HepG2 (cell line): ENCODE data around the gene EIF4G2. TPM values are rescaled to one million over a fixed set of nuclear protein-coding genes. Genes with fewer than 3 reads are reported as not detected.
A peak's percentile ranks its signal among the peaks of the same experiment; 100 is the strongest.

ENCODE experiments used
- AGO1 ChIP-seq: fragments of 200-400 bp; formaldehyde crosslinking; IDR thresholded peaks from 2 replicates; pipeline ENCODE4 v1.6.1; 2017; ENCODE audit warnings: mild to moderate bottlenecking, low read depth, low read length, moderate library complexity; ENCODE audit not compliant: poor library complexity, severe bottlenecking
- ATF3 ChIP-seq: sonication (generic); formaldehyde crosslinking; IDR thresholded peaks from 2 replicates; pipeline ENCODE4 v1.4.0; 2020; ENCODE audit warnings: missing genetic modification reagents
- EP300 ChIP-seq, 3 experiments: sonication (generic) in 1 of 3; formaldehyde crosslinking in 1 of 3; IDR thresholded peaks; 2 replicates each; pipeline versions ENCODE4 v1.5.1 to v1.6.1; 2011 to 2020; ENCODE audit warnings: low read depth in 2 of 3, low read length in 2 of 3, borderline replicate concordance in 1 of 3, improper control_type of control experiment in 1 of 3, mild to moderate bottlenecking in 1 of 3, missing genetic modification reagents in 1 of 3, moderate library complexity in 1 of 3
- ESRRA ChIP-seq: sonication (generic); formaldehyde crosslinking; IDR thresholded peaks from 2 replicates; pipeline ENCODE4 v1.5.1; 2020; ENCODE audit warnings: mild to moderate bottlenecking, low read depth, missing genetic modification reagents
- EZH2 ChIP-seq: conservative IDR thresholded peaks from 2 replicates; pipeline ENCODE4 v1.6.1; 2012; ENCODE audit warnings: mild to moderate bottlenecking, low read depth, low read length, moderate library complexity
- HNF1B ChIP-seq: sonication (generic); formaldehyde crosslinking; IDR thresholded peaks from 2 replicates; pipeline ENCODE4 v1.5.1; 2020; ENCODE audit warnings: mild to moderate bottlenecking, moderate library complexity, missing genetic modification reagents
- KMT2A ChIP-seq: sonication (generic); formaldehyde crosslinking; IDR thresholded peaks from 2 replicates; pipeline ENCODE4 v1.4.0; 2020; ENCODE audit warnings: missing genetic modification reagents
- MIER3 ChIP-seq: IDR thresholded peaks from 2 replicates; pipeline ENCODE4 v1.6.1; 2016; ENCODE audit warnings: missing compliant biosample characterization, borderline replicate concordance
- NFIB ChIP-seq: sonication (generic); formaldehyde crosslinking; IDR thresholded peaks from 2 replicates; pipeline ENCODE4 v1.9.0; 2021; ENCODE audit warnings: missing genetic modification reagents, mild to moderate bottlenecking, borderline replicate concordance
- SNRNP70 ChIP-seq: fragments of 200-400 bp; formaldehyde crosslinking; IDR thresholded peaks from 2 replicates; pipeline ENCODE4 v1.6.1; 2017; ENCODE audit warnings: mild to moderate bottlenecking, low read depth, low read length, moderate library complexity
- U2AF1 ChIP-seq: fragments of 200-400 bp; formaldehyde crosslinking; optimal IDR thresholded peaks from 2 replicates; pipeline ENCODE3; 2017; ENCODE audit warnings: mild to moderate bottlenecking, low read depth, low read length
- ZMAT5 ChIP-seq: sonication (generic); formaldehyde crosslinking; IDR thresholded peaks from 2 replicates; pipeline ENCODE4 v1.5.0; 2020; ENCODE audit warnings: mild to moderate bottlenecking, low read depth, missing genetic modification reagents, borderline replicate concordance
- ZNF446 ChIP-seq: sonication (generic); formaldehyde crosslinking; IDR thresholded peaks from 2 replicates; pipeline ENCODE4 v1.5.0; 2020; ENCODE audit warnings: mild to moderate bottlenecking, missing genetic modification reagents
- ZNF546 ChIP-seq: sonication (generic); formaldehyde crosslinking; conservative IDR thresholded peaks from 2 replicates; pipeline ENCODE4 v1.8.1; 2023; ENCODE audit warnings: mild to moderate bottlenecking, missing genetic modification reagents
- ZNF557 ChIP-seq: sonication (generic); formaldehyde crosslinking; IDR thresholded peaks from 2 replicates; pipeline ENCODE4 v1.4.0; 2020; ENCODE audit warnings: missing genetic modification reagents
- ZNF709 ChIP-seq: sonication (generic); formaldehyde crosslinking; IDR thresholded peaks from 2 replicates; pipeline ENCODE4 v1.5.0; 2020; ENCODE audit warnings: mild to moderate bottlenecking, missing genetic modification reagents
- polyA plus RNA-seq, 8 experiments: library from polyadenylated mRNA; depleted of rRNA in 3 of 8; stranded (reverse) in 7 of 8; unstranded in 1 of 8; fragments of >200 nt; fragmentation: Illumina TruSeq in 4 of 8; extraction: Trizol in 4 of 8; gene quantifications; 2 replicates each; pipeline versions ENCODE4 v1.2.1 to v1.2.3, GENCODE V29; 2011 to 2016; ENCODE audit warnings: low read depth in 4 of 8, missing spikeins in 1 of 8, mixed read lengths in 1 of 8; ENCODE audit not compliant: insufficient read depth in 1 of 8
- total RNA-seq, 5 experiments: library from RNA; depleted of rRNA; stranded (reverse); fragments of >200 nt; fragmentation: Illumina TruSeq; extraction: Trizol; gene quantifications; 2 replicates each; pipeline ENCODE4 v1.2.3, GENCODE V29; 2016; ENCODE audit warnings: low read depth in 1 of 5
- TF ChIP-seq, protein P1 (sequence below), 2 experiments: sonication (generic) in 1 of 2; formaldehyde crosslinking in 1 of 2; IDR thresholded peaks; 2 replicates each; pipeline versions ENCODE4 v1.6.1 to v1.9.0; 2014 to 2022; ENCODE audit warnings: antibody characterized with exemption in 1 of 2, borderline replicate concordance in 1 of 2, inconsistent platforms in 1 of 2, low read depth in 1 of 2, missing genetic modification reagents in 1 of 2
- TF ChIP-seq, protein P2 (sequence below): sonication (generic); formaldehyde crosslinking; IDR thresholded peaks from 2 replicates; pipeline ENCODE4 v1.8.0; 2022; ENCODE audit warnings: missing genetic modification reagents, mild to moderate bottlenecking, inconsistent platforms, borderline replicate concordance

The EIF4G2 gene
- total and polyA plus RNA-seq, 2 of the 13 experiments (the other 11 are each of a cell fraction or from before 2014, with no cell fraction given), result 362 to 546 TPM

GRCh38 chr11:10750838-10751580 is 57.7 kb downstream of the EIF4G2 start, which contains the start of gene CTR9 (continued):
- TF ChIP-seq, protein P1, sequence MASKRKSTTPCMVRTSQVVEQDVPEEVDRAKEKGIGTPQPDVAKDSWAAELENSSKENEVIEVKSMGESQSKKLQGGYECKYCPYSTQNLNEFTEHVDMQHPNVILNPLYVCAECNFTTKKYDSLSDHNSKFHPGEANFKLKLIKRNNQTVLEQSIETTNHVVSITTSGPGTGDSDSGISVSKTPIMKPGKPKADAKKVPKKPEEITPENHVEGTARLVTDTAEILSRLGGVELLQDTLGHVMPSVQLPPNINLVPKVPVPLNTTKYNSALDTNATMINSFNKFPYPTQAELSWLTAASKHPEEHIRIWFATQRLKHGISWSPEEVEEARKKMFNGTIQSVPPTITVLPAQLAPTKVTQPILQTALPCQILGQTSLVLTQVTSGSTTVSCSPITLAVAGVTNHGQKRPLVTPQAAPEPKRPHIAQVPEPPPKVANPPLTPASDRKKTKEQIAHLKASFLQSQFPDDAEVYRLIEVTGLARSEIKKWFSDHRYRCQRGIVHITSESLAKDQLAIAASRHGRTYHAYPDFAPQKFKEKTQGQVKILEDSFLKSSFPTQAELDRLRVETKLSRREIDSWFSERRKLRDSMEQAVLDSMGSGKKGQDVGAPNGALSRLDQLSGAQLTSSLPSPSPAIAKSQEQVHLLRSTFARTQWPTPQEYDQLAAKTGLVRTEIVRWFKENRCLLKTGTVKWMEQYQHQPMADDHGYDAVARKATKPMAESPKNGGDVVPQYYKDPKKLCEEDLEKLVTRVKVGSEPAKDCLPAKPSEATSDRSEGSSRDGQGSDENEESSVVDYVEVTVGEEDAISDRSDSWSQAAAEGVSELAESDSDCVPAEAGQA (IDR thresholded peaks at IDR 0.05; ENCODE audit: low read depth), result peak; percentile 66; the same call in 1 of the 2 replicates
- TF ChIP-seq, protein P1 (CRISPR knock-in tag; IDR thresholded peaks at IDR 0.05; ENCODE audit: borderline replicate concordance), result no peak
- TF ChIP-seq ZMAT5 (CRISPR knock-in tag) (no peak), MIER3 (CRISPR knock-in tag) (peak; percentile 73; the same call in 1 of the 2 replicates), ZNF709 (CRISPR knock-in tag) (peak; percentile 96), EP300 (IDR thresholded peaks at IDR 0.05; ENCODE audit: low read depth in 2 of 2, low read length in 2 of 2) (no peak), EP300 (CRISPR knock-in tag; IDR thresholded peaks at IDR 0.05; ENCODE audit: borderline replicate concordance) (no peak), SNRNP70 (no peak), KMT2A (CRISPR knock-in tag) (peak; percentile 98), ESRRA (CRISPR knock-in tag) (peak; percentile 55; the same call in 1 of the 2 replicates), NFIB (CRISPR knock-in tag) (no peak), ZNF557 (CRISPR knock-in tag) (peak; percentile 63; the same call in 1 of the 2 replicates), HNF1B (CRISPR knock-in tag) (peak; percentile 90), AGO1 (peak; percentile 80), ZNF546 (CRISPR knock-in tag) (peak; percentile 86), U2AF1 (peak; percentile 80), EZH2 (no peak), ZNF446 (no peak), ATF3 (CRISPR knock-in tag) (peak; percentile 28; the same call in 1 of the 2 replicates)
- TF ChIP-seq, protein P2, sequence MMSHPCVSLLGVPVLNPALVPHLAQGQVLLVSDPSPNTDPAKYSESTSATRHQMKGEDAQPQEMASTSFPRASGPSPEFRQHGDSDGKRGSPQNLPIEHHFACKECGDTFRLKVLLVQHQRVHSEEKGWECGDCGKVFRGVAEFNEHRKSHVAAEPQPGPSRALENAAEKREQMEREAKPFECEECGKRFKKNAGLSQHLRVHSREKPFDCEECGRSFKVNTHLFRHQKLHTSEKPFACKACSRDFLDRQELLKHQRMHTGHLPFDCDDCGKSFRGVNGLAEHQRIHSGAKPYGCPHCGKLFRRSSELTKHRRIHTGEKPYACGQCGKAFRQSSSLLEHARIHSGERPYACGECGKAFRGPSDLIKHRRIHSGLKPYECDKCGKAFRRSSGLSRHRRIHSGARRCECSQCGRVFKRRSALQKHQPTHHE (CRISPR knock-in tag), result peak; percentile 93; the same call in 1 of the 2 replicates
